CD4-positive, alpha-beta T cell treated with Interleukin-17A for 1 hour (primary cell): ENCODE data around the gene PPP2R2B.
A peak's percentile ranks its signal among the peaks of the same experiment; 100 is the strongest.

Source experiments
- DNase-seq: peaks from one replicate; pipeline ENCODE4 v3.0.0-alpha.2; 2020

The PPP2R2B gene

DNA sequence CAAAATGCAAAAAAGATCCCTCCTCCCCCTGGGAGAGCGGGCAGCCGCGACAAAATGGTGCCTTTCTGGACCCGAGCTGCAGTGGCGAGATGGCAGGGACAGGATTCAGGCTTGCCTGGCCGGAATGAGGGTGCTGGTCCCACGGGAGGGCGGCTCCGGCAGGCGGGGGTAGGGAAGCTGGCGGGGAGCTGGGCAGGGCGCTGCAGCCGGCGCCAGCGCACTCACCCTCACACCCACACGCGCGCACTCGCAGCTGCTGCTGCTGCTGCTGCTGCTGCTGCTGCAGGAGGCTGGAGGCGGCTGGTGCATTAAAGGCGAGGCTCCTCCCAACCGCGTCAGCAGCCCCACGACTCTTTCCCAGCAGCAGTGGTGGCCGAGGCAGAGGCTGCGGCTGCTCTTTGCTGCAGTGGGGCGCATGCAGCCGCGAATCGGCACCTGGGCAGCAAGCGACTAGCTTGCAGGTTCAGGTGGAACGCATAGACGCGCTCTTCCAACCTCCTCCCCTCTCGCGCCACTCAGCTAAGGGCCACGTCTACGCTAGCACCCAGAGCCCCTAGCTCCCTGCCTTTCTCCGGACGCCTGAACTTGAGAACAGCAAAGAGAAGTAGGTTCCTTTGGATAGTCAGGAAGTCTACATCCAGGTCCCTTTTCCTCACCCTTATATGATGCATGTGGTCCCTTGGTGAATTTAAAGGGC lies at the start of gene PPP2R2B:
Gene PPP2R2B (minus strand): TSS at position 282 of the 697 bp plus-strand sequence.
- peak; percentile 60 for DNase-seq

DNA sequence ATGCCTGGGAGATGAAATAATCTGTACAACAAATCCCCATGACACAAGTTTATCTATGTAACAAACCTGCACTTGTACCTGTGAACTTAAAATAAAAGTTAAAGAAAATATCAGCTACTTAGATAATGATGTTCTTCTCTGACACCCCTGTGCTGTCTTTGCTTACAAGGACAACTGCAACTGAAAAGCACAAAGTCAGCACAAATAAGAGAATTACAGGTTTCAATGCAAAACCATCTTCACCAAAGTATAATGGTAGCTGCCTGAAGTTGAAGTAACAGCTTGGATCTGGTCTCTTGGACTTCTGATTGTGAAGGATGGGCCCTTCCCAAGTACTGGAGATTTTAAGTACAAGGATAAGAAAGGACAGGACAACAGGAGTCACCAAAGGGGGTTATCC lies 45.6 kb upstream of the PPP2R2B start:
- DNase-seq: no peak

- no peak for DNase-seq
Measured at GRCh38 chr5:146921225-146921624, 42.7 kb upstream of the PPP2R2B start.

- no peak for DNase-seq
Measured at GRCh38 chr5:146920351-146920881, 41.9 kb upstream of the PPP2R2B start.

GRCh38 chr5:146919304-146919703 lies 40.7 kb upstream of the PPP2R2B start:
- DNase-seq: no peak

DNA sequence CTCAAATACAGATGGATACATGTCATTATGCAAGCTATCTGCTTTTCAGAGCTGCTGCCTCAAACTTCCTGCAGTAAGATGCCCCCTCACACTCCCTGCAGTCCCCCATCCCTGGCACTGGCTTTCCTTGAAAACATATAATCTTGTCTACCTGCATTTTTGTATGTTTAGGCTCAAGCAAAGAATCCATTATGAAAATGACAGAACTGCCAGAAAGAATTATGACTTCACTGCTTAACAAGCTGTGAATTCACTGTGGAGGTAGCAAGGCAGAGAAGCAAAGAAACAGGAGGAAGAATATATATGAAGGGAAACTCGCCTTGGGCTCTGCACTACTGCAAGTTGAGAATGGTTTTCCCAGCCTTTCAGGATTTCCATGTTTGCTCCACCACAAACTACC lies 39.4 kb upstream of the PPP2R2B start:
- no peak for DNase-seq

DNA sequence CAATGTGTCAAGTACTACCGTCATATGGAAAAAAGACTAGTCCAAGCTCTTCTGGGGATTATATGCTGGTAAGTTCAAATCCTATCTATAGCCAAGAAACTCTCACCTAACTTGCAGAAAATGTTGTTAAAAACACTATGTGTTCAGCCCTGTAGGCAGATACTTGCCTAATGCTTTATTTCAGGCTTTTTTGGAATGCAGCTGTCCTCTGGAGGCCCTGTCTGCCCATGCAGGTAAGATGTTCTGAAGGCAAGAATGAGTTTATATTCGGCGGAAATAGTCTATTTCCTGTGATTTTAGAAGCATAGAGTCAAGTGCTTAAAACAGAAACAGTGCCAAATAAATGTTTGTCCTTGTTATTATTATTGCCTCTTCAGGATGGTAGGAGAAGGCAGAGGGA lies 34.3 kb upstream of the PPP2R2B start:
- DNase-seq: no peak

DNA sequence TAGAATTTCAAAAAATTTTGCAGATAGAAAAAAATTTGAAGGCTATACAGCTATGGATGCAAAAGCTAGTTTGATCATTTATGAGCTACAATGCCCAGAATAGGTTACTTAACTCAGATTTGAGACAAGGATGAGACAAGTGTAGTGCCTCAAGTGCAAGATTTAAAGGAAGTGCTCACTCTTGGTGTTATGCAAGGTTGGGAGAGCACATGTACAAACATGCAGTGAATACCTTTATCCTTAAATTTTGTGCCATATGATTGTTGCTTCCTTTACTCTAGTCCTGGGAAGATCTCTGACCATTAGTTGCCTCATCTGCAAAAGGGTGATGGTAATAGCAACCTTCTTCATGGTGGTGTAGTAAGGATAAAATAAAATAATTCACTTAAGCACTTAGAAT lies 31.7 kb upstream of the PPP2R2B start:
- DNase-seq: no peak

DNA sequence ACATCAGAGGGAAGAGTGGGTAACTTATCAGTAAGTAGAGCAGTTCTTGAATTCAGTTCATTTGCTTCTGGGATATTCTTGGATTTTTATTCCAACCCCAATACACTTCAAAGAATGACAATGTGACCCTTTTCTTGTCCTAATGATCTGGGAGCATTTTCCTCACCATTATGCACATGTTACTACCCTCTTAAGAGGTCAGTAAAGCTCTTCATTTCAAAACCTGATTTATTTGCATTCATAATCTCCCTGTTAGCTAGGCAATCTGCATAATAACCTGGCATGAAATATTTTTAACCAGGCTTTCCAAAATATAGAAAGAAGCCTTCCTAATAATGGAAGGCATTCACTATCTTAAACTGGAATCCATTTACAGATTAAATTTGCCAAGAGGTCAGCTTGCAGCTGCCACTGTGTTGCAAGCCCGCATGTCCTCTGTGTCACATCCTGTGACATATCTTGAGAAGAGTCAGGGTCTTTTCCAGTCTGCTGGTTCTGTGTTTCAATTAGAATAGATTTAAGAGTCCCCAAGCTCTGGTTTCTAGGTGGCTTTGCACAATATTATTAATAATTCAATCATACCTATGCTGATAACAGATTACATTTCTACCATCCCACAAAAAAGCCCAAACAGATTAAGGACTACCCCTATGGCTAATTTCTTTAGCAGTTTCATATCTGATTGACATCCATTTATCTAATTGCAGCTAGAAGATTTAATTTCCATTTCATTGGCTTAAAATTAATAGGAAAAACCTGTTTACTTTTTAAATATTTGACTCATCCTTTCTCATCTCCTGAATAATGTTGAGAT lies 30.9 kb upstream of the PPP2R2B start:
- no peak for DNase-seq

DNA sequence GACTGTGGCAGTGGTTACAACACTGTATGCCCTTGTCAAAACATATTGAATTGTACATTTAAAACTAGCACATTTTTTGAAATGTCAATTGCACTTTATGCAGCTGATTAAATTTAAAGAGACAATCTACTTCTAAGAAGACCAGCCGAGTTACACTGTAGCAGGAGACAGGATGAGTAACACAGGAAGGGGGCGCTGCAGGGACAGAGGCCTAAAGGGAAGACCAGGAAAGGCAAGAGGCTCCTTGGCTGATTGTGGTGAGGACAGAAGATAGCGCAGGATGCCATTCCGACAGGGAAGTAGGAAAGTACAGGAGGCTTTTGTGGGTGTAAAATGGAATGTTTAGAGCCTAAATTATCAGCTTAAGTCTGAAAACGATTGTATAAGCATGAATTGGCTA lies 28.2 kb upstream of the PPP2R2B start:
- DNase-seq: no peak

GRCh38 chr5:146904890-146905289 lies 26.3 kb upstream of the PPP2R2B start:
- DNase-seq: no peak

DNA sequence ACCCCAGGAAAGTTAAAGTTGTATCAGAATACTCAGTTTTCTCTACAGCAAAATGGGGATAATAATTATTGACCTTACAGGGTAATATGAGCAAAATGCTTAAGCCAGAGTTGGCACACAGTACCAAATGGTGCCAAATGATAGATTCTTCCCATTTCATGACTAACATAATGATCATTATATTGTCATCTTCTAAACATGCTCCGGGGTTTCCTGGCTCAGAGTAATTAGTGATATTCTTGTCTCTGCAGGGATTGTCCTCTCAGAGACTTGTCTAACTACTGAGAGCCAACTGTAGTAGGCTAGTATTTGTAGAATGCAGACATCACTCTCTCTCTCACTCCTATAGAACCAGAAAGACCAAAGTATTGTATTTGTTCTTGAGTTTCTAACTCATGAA lies 25.2 kb upstream of the PPP2R2B start:
- no peak for DNase-seq

- no peak for DNase-seq
Measured at GRCh38 chr5:146902471-146902870, 23.9 kb upstream of the PPP2R2B start.

DNA sequence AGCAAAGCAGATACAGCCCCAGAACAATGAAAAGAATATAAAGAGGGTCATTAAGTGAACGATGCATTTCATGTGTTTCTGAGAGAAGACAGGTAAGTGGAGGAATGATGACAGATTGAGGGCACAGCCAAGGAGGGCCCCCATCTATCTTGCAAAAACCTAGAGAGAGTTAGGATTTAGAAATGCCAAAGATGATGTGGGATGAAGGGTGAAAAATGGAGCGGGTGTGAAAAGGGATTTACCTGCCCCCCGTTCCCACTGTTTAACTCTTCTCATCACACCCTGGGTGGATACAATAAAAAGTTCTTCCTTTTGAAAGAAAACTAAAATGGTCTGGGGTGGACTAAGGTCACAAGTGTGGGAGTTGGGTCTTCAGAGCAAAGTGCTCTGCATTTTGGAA lies 18.5 kb upstream of the PPP2R2B start:
- DNase-seq: no peak

DNA sequence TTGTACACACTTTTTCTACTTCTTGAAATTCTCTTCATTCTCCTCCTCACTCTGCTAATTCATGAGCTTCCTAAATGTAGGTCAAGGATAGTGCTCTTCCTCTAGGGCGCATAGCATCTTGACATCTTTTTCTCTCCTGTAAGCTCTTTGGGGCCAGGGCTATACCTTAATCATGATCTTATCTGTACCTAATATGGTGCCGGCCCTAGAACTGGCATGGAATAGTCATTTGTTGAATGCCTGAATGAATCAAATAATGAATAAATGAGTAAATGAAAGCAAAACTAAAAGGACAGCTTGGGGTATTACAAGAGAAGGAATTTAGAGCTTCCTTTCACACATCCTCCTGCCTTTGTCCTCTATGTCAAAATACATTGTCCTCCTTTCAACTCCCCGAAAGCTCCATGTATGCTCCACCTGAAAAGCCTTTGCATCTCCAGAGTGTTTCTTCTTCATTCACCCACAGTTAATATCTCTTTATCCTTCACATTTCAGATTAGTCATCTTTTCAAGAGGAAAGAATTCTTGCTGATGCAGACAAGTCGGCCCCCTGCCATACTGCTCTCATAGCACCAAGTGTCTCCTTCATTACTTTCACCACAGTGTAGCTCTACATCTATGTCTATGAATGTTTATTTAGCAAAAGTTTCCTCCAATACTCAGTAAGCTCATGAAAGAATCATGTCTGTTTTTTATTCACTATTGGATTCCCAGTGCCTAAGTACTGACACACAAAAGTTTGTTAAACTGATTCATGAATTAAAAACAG lies 16.4 kb upstream of the PPP2R2B start:
- DNase-seq: no peak

DNA sequence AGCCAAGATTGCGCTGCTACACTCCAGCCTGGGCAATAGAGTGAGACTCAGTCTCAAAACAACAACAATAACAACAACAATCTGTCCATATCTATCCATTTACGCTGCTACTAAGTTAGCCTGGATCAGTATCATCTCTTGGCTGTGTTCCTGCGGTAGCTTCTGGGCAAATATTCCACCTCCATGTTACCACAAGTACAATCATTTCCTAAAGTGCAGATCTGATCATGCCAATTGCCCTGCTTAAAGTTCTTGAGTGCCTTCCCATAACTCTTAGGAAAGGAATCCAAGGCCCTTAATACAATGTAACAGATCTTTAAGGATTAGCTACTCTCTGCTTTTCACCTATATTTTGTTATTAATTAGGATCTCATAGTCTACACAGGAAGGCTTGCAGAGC lies 15.4 kb upstream of the PPP2R2B start:
- no peak for DNase-seq

GRCh38 chr5:146892231-146892630 lies 13.7 kb upstream of the PPP2R2B start:
- DNase-seq: no peak

DNA sequence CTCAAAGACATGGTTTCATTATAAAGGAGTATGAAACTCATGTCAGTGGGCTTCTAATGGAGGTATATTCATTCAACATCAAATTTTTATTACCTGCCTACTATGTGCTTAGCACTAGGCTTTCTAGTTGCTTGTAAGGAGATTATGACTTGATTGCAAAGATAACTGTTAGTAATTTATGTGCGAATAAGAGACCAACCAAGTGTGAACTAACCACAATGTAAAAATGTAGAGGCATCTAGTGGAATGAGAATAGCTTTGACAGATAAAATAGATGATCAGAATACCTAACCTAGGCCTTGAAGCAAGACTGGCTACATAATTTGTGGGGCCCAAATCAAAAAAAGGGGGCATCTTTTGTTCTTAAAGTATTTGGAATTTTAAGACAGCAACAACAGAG lies 13.0 kb upstream of the PPP2R2B start:
- DNase-seq: no peak

DNA sequence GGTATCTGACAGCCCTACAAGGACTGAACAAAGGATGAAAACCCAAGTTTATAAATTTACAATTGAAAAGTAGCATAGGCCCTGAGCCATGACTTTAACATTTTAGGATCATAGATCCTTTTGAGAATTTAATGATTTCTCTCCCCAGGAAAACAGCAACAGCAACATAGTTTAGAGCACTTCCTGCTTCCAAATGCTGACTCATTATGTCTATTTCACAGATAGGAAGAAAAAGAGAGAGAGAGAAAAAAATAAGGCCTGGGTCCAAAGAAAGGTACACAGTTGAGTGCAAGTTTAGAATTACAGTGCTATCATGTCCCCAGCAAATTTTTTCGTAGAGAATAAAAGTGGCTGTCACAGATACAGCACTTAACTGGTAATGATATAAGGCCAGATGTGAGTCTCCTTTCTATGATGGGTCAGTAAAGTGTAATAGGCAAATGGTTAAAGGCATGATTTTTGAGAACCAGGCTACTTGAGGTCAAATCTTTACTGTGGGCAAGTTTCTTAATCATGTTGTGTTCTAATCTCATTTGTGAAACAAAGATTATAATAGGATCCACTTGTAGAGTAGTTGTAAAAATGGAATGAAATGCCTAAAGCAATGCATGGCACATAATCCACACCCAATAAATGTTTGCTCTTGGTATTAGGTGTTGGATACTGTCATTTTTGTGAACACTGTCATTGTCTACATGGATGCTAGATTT lies 12.3 kb upstream of the PPP2R2B start:
- no peak for DNase-seq

GRCh38 chr5:146890066-146890465 lies 11.5 kb upstream of the PPP2R2B start:
- no peak for DNase-seq

DNA sequence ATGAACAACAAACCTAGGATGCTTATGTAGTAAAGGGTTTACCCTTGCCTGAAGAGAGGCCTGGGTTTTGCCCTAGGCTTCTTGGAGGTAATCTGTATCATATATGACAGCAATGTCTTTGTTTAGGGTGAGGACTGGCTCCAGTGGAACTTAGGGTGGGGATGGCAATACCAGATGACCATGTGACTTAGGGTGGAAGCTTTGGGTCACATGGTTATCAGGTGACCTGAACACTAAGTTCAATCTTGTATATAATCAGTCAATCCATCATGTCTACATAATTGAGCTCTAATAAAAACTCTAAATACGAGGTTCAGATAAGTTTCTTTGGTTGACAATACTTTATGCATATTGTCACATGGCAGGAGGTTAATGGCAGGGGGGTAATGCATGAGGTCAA lies 10.6 kb upstream of the PPP2R2B start:
- no peak for DNase-seq

DNA sequence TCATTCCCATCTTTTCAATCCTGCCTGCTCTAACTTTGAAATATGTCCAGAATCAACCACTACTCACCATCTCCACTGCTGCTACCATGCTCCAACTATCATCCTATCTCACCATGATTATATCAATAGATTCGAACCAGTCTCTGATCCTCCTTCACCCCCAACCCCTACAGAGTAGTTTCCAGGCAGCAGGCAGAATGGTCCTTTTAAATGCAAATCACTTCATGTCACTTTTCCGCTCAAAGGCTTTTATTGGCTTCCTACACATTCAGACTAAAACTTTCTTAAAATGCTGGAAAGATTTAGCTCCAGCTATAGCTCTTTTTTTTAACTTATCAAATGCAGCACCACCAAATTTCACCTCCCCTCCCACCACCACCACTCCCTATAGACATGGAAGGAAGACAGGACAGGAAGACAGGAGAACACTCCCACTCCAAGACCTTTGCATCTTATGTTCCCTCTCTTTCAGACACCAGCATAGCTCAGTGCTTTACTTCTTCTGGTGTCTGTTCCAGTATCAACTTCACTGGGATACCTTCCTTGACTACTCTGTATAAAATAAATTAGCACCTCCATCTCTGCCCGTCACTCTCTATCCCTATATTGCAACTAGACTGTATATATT lies 9.9 kb upstream of the PPP2R2B start:
- DNase-seq: no peak
